ENCODE results near the gene CIT. TPM values are rescaled to one million over a fixed set of nuclear protein-coding genes. Genes with fewer than 3 reads are reported as not detected.

CIT gene
- total and polyA plus RNA-seq, 9 of the 15 experiments (the other 6 are each of a cell fraction or from before 2014, with no cell fraction given) = 1.1 to 46.7 (median 21.3) TPM

GRCh38 chr12:119689935-119690500 is 187.1 kb downstream of the CIT start:
- Histone ChIP-seq H3K79me2 (ENCODE audit: control insufficient read depth, insufficient read depth, low read length) (no peaks in the 10 kb centered on the region), H2AFZ (ENCODE audit: low read depth, low read length) (no peak overlapping the region), H3K9me1 (ENCODE audit: control insufficient read depth, insufficient read depth, low read length) (no peaks in the 10 kb centered on the region), H3K4me3 (no peak overlapping the region), H3K4me1 (replicated peaks in 1 of 2; ENCODE audit: control insufficient read depth in 2 of 2, insufficient read depth in 2 of 2, low read length in 2 of 2) (peaks cover 0 to 3% of the 10 kb centered on the region in 2 experiments; a peak in 1 of 5 replicates), H3K4me2 (ENCODE audit: insufficient read depth, low read length) (no peak overlapping the region), H3K36me3 (ENCODE audit: control insufficient read depth, insufficient read depth, low read length) (peaks cover 48% of the 10 kb centered on the region), H3K9me3 (replicated peaks; ENCODE audit: control insufficient read depth, insufficient read depth, low read depth, low read length) (no peaks in the 10 kb centered on the region), H3K27me3 (ENCODE audit: control insufficient read depth in 2 of 2, insufficient read depth in 2 of 2, low read length in 2 of 2) (no peaks in the 10 kb centered on the region), H3K9ac (ENCODE audit: insufficient read depth in 1 of 2, low read depth in 2 of 2, low read length in 2 of 2) (no peak overlapping the region), H4K20me1 (replicated peaks; ENCODE audit: control insufficient read depth, insufficient read depth, low read length) (no peaks in the 10 kb centered on the region), H3K27ac (ENCODE audit: extremely low read depth, low read depth, low read length) (no peak overlapping the region)
- in situ Hi-C loops (cut with MboI) = no loop called here
- FAIRE-seq = no peak
- no peak for ATAC-seq
- intact Hi-C loops (cut with micrococcal nuclease) = no loop called here
- TF ChIP-seq ETV5 (CRISPR knock-in tag; IDR thresholded peaks at IDR 0.05; ENCODE audit: low read depth) (no peak), ZBTB33 (CRISPR knock-in tag; IDR thresholded peaks at IDR 0.05) (0 out of 2 replicates have a peak, but pooled peaks have one; percentile 43), SMARCC2 (IDR thresholded peaks at IDR 0.05; ENCODE audit: low read depth) (no peak), HOXB6 (CRISPR knock-in tag; IDR thresholded peaks at IDR 0.05; ENCODE audit: borderline replicate concordance) (no peak), TCF7 (IDR thresholded peaks at IDR 0.05; ENCODE audit: borderline replicate concordance) (no peak)
- WGBS (ENCODE audit: insufficient coverage, low coverage, missing lambda C conversion rate) = 97% methylated on average over 24 of the region's 38 CpGs
- ChIA-PET CTCF (ENCODE audit: low intra/inter-chr PET ratio) (no interaction called here), POLR2A (interaction anchor here (0.7 to 3.1 kb wide), 2 partner anchors 10 to 15 kb away, joined by 3 to 16 read pairs; no protein-coding TSS in a partner anchor)
- DNase-seq (ENCODE audit: extremely low read depth in 1 of 4, low spot score in 3 of 4) = no peak
- no TSS peak for BruUV-seq (replicated peaks)

All from K562 (cell line).